Right lobe of liver (tissue), 6 donors: ENCODE results near the gene ATF1. TPM values are rescaled to one million over a fixed set of nuclear protein-coding genes. Genes with fewer than 3 reads are reported as not detected.

Experiments used
- ATAC-seq, 4 donors: fragments of 200-7000 bp; cut with Tn5 transposase; one replicate each; pipeline ENCODE4 v1.9.1; 2020; ENCODE audit warnings: mild to moderate bottlenecking in 4 of 4, moderate library complexity in 4 of 4
- DNase-seq, 3 donors: peaks; one replicate each; pipeline ENCODE4 v3.0.0-alpha.2; 2020
- H3K27ac ChIP-seq, 3 donors: fragments of 200-600 bp; one replicate each; pipeline ENCODE4 v1.8.0; 2022
- H3K27me3 ChIP-seq, 2 donors: fragments of 200-600 bp; one replicate each; pipeline ENCODE4 v1.8.0; 2022
- H3K36me3 ChIP-seq, 4 donors: fragments of 200-600 bp; sonication (generic) in 1 of 4; one replicate each; pipeline versions ENCODE4 v1.5.1 to v1.8.0; 2017 to 2022; ENCODE audit warnings: control low read depth in 1 of 4
- H3K4me1 ChIP-seq, 4 donors: fragments of 200-600 bp; sonication (generic) in 1 of 4; one replicate each; pipeline versions ENCODE4 v1.5.1 to v1.8.0; 2017 to 2022; ENCODE audit warnings: control low read depth in 1 of 4
- H3K4me3 ChIP-seq, 3 donors: fragments of 200-600 bp; one replicate each; pipeline ENCODE4 v1.8.0; 2022
- H3K9me3 ChIP-seq, 4 donors: fragments of 200-600 bp; sonication (generic) in 1 of 4; one replicate each; pipeline versions ENCODE4 v1.5.1 to v1.8.0; 2017 to 2022; ENCODE audit warnings: control low read depth in 1 of 4
- POLR2A ChIP-seq: fragments of 450-650 bp; IDR thresholded peaks from one replicate; pipeline ENCODE4 v1.6.1; 2017; ENCODE audit warnings: antibody characterized with exemption, mild to moderate bottlenecking
- WGBS: methylation state at CpG from one replicate; pipeline ENCODE4 v1.1.6; 2018; ENCODE audit warnings: low coverage, low lambda C conversion rate; ENCODE audit not compliant: insufficient coverage; ENCODE audit errors: missing lambda C conversion rate; 5-methylcytosine and 5-hydroxymethylcytosine counted together
- intact Hi-C, 2 donors: fragments of 100-400 bp; cut with DNase I; formaldehyde crosslinking; loops; one replicate each; pipeline versions ENCODE4 v1.11.2 to v1.14.1; 2022
- total RNA-seq, 6 experiments: library from RNA; depleted of rRNA in 2 of 6; stranded (reverse); fragments of >200 nt in 2 of 6; fragmentation: NEBNext Ultra II Directional in 3 of 6; extraction: Animal tissue kit (Norgen Biotek cat#: 25700) in 3 of 6; gene quantifications; one replicate each; pipeline versions ENCODE4 v1.1.0 to v1.2.4, GENCODE V29; 2016 to 2023
- TF ChIP-seq, protein P1 (sequence below), 4 donors: fragments of 200-600 bp in 3 of 4; fragments of 450-650 bp in 1 of 4; IDR thresholded peaks; one replicate each; pipeline versions ENCODE4 v1.5.1 to v1.8.0; 2016 to 2022; ENCODE audit warnings: antibody characterized with exemption in 4 of 4, mild to moderate bottlenecking in 2 of 4
- donor health status: DM: no; HTN: yes; CAD: no.
- donor health status: DM: no; HTN: no; CAD: no.
- donor health status: DM: no; HTN: no; CAD: no.
- donor health status: DM: no; HTN: yes; CAD: no.
- donor health status: DM: no; HTN: yes; CAD: no.

ATF1 gene
- total RNA-seq, 6 experiments from 2014 or later = 7.3 to 19.9 (median 13.4) TPM

DNA sequence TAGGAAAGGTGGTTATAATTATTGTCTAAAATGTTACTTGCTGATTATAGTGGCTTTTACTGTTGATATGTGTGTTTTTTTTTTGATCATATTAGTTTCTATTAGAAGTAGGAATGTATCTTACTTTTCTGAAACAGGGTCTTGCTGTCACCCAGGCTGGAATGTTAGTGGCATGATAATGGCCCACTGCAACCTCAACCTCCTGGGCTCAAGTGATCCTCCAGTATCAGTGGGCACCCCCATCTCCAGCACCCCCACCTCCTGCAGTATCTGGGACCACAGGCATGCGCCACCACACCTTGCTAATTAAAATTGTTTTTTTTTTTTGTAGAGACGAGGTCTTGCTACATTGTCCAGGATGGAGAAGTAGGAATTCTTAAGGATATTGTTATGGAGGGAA, 11.3 kb downstream of the ATF1 start:
- Histone ChIP-seq H3K36me3 (no peaks in the 10 kb centered on the region), H3K27ac (no peak overlapping the region), H3K4me3 (no peak overlapping the region), H3K4me1 (peaks cover 0 to 3% (median 0%) of the 10 kb centered on the region in 4 donors), H3K27me3 (no peaks in the 10 kb centered on the region), H3K9me3 (no peaks in the 10 kb centered on the region)
- intact Hi-C loops = no loop called here
- no peak for DNase-seq
- TF ChIP-seq, protein P1, sequence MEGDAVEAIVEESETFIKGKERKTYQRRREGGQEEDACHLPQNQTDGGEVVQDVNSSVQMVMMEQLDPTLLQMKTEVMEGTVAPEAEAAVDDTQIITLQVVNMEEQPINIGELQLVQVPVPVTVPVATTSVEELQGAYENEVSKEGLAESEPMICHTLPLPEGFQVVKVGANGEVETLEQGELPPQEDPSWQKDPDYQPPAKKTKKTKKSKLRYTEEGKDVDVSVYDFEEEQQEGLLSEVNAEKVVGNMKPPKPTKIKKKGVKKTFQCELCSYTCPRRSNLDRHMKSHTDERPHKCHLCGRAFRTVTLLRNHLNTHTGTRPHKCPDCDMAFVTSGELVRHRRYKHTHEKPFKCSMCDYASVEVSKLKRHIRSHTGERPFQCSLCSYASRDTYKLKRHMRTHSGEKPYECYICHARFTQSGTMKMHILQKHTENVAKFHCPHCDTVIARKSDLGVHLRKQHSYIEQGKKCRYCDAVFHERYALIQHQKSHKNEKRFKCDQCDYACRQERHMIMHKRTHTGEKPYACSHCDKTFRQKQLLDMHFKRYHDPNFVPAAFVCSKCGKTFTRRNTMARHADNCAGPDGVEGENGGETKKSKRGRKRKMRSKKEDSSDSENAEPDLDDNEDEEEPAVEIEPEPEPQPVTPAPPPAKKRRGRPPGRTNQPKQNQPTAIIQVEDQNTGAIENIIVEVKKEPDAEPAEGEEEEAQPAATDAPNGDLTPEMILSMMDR (IDR thresholded peaks at IDR 0.05) = no peak
- TF ChIP-seq POLR2A = no peak
- ATAC-seq = no peak
- 93% methylated on average over 2 of the region's 2 CpGs for WGBS

DNA sequence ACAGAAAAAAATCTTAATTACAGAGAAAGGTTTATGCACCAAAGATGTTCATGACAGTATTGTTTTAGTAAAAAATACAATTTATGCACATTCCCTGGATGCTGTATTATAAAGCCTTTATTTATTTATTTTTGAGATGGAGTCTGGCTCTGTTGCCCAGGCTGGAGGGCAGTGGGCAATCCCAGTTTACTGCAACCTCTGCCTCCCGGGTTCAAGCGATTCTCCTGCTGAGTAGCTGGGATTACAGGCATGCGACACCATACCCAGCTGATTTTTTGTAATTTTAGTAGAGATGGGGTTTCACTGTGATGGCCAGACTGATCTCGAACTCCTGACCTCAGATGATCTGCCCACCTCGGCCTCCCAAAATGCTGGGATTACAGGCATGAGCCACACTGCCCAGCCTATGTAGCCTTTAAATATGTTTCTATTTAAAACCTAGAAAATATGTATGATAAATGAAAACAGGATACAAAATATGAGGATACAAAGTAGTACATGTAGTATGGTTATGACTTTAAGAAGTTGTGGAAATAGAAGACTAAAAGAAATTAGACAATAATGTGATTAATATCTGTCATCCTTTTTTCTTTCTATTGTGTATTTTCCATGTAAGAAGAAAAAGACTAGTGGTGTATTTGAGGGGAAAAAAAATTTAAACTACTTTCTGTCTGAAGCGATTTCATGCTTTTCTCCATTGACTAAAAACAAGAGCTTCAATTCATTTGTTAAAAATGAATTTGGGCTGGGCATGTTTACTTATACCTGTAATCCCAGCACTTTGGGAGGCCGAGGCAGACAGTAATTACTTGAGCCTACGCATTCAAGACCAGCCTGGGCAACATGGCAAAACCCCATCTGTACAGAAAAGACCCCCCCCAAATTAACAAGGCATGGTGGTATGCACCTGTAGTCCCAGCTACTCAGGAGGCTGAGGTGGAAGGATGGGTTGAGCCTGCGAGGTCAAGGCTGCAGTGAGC, 13.1 kb downstream of the ATF1 start:
- TF ChIP-seq, protein P1 (IDR thresholded peaks at IDR 0.05) = no peak
- no peak for TF ChIP-seq POLR2A
- WGBS = 78% methylated on average over 5 of the region's 9 CpGs
- Histone ChIP-seq H3K4me3 (no peak overlapping the region), H3K27ac (no peak overlapping the region), H3K9me3 (no peaks in the 10 kb centered on the region), H3K36me3 (peaks cover 0 to 14% (median 5%) of the 10 kb centered on the region in 4 donors), H3K27me3 (no peaks in the 10 kb centered on the region), H3K4me1 (peaks cover 0 to 3% (median 0%) of the 10 kb centered on the region in 4 donors)
- intact Hi-C loops = no loop called here
- no peak for ATAC-seq
- no peak for DNase-seq

DNA sequence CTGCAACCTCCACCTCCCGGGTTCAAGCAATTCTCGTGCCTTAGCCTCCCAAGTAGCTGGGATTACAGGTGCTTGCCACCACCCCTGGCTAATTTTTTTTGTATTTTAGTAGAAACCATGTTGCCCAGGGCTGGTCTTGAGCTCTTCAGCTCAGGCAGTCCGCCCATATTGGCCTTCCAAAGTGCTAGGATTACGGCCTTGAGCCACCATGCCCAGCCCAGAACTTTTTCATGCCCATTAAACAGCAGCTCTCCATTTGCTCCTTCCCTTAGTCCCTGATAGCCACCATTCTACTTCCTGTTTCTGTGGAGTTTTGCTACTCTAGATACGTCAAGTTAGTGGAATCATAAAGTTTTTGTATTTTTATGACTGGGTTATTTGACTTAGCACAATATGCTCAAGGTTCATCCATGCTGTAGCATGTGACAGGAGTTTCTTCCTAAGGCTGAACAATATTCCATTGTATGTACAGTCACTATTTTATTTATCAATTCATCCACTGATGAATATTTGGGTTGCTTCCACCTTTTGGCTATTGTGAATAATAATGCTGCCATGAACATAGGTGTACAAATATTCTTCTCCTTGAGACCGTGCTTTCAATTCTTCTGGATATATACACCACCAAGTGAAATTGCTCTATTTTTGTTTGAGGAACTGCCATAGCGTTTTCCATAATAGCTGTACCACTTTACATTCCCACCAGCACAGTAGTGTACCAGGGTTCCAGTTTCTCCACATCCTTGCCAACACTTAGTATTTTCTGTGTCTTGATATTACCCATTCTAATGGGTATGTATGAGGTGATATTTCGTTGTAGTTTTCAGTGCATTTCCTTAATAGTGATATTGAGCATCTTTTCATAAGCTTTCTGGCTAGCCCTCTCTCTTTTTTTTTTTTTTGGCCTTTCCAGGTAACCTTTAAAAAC, 15.0 kb downstream of the ATF1 start:
- ATAC-seq = no peak
- no peaks in the 10 kb centered on the region for H3K9me3 ChIP-seq
- TF ChIP-seq, protein P1 (IDR thresholded peaks at IDR 0.05) = no peak
- no peak for TF ChIP-seq POLR2A
- no peak overlapping the region for H3K4me3 ChIP-seq
- H3K27ac ChIP-seq = no peak overlapping the region
- WGBS = 92% methylated on average over 7 of the region's 8 CpGs
- no peaks in the 10 kb centered on the region for H3K27me3 ChIP-seq
- no peaks in the 10 kb centered on the region for H3K4me1 ChIP-seq
- H3K36me3 ChIP-seq = peaks cover 0 to 15% (median 5%) of the 10 kb centered on the region in 4 donors
- DNase-seq = no peak
- intact Hi-C loops = no loop called here

DNA sequence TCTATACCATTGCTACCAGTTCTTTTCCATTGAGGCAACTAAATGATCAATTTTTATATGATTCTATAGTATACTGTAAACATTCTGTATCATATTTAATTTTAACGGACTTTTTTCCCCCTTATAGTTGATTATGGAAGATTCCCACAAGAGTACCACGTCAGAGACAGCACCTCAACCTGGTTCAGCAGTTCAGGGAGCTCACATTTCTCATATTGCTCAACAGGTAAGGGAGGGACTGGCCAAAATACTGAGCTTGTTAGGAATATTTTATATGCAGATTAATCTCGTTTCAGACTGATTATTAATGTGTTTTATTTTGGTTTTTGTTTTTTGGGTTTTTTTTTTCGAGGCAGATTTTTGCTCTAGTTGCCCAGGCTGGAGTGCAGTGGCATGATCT, 16.1 kb downstream of the ATF1 start:
- Histone ChIP-seq H3K36me3 (peaks cover 0 to 15% (median 5%) of the 10 kb centered on the region in 4 donors), H3K4me3 (no peak overlapping the region), H3K9me3 (no peaks in the 10 kb centered on the region), H3K27me3 (no peaks in the 10 kb centered on the region), H3K4me1 (no peaks in the 10 kb centered on the region), H3K27ac (no peak overlapping the region)
- intact Hi-C loops = no loop called here
- no peak for ATAC-seq
- TF ChIP-seq, protein P1 (IDR thresholded peaks at IDR 0.05) = no peak
- no peak for TF ChIP-seq POLR2A
- 81% methylated on average over 4 of the region's 4 CpGs for WGBS
- no peak for DNase-seq
